ENCODE results near the gene PCP4.

The PCP4 gene

DNA sequence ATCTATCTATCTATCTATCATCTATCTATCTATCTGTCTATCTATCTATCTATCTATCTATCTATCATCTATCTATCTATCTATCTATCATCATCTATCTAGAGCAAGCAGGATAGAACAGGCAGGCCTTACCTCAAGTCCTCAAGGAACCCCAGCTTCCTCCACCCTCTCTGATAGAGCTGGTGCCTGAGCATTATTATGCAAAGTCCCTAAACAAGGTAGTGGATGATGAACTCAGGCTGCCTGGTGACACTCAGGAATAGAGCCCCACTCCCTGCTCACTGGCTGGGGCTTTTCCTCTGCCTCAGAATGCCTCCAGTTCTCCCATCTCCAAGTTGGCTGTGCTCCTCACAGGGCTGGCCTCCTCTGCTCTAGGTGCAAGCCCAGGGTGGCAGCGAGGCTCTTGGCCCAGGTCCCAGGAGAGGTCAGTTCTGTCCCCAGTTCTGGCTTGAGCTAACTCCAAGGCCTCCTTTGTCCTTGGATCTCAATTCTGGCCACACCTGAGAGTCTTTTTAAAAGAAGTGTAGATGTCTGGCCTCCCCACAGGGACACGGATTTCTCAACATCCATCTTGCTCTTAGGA is 60.2 kb downstream of the PCP4 start:
- Mint-ChIP-seq H3K27ac (no peak overlapping the region), H3K4me1 (no peaks in the 10 kb centered on the region), H3K36me3 (ENCODE audit: low read depth) (no peaks in the 10 kb centered on the region), H3K27me3 (ENCODE audit: low read depth, poor library complexity) (peaks cover 15% of the 10 kb centered on the region), H3K9me3 (no peaks in the 10 kb centered on the region), H3K4me3 (no peak overlapping the region)
- no peak for DNase-seq
- TF ChIP-seq, protein P1, sequence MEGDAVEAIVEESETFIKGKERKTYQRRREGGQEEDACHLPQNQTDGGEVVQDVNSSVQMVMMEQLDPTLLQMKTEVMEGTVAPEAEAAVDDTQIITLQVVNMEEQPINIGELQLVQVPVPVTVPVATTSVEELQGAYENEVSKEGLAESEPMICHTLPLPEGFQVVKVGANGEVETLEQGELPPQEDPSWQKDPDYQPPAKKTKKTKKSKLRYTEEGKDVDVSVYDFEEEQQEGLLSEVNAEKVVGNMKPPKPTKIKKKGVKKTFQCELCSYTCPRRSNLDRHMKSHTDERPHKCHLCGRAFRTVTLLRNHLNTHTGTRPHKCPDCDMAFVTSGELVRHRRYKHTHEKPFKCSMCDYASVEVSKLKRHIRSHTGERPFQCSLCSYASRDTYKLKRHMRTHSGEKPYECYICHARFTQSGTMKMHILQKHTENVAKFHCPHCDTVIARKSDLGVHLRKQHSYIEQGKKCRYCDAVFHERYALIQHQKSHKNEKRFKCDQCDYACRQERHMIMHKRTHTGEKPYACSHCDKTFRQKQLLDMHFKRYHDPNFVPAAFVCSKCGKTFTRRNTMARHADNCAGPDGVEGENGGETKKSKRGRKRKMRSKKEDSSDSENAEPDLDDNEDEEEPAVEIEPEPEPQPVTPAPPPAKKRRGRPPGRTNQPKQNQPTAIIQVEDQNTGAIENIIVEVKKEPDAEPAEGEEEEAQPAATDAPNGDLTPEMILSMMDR (IDR thresholded peaks at IDR 0.05): no peak

DNA sequence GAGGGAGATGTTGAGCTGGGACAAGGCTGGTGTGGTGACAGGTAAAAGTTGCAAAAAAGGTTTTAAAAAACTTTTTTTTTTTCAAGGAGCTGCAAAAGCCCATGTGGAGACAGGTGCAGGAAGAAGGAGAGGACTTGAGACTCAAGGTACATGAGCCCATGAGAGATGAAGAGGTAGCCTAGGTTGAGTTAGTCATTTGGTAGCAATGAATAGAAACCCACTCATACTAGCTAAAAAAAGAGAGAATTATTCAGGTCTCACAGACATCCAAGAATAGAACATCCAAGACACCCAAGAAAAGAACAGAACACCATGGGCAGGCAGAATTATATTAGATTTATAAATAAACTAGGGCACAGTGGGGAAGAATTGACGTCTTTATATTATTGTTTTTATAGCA is 65.1 kb downstream of the PCP4 start:
- no peak for DNase-seq
- TF ChIP-seq, protein P1 (IDR thresholded peaks at IDR 0.05): no peak
- Mint-ChIP-seq H3K27me3 (ENCODE audit: low read depth, poor library complexity) (peaks cover 18% of the 10 kb centered on the region), H3K27ac (no peak overlapping the region), H3K36me3 (ENCODE audit: low read depth) (no peaks in the 10 kb centered on the region), H3K9me3 (no peaks in the 10 kb centered on the region), H3K4me1 (no peaks in the 10 kb centered on the region), H3K4me3 (no peak overlapping the region)

DNA sequence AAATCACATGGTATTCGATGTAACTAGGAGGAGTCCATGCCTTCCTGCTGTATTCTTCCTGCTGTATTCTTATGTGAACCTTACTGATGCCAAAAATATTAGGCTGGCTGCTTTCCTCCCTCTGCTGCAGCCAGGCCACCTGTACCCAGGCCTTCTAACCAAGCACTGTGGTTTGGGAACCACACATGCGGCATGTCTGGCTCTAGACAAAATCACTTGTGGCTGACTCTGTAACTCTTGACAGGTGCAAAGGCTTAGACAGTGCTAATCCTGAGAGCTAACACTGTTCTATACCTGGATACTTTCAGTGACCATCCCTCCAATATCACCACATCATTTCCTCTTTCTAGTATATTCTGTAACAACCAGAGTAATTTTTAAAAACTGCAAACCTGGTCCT is 67.7 kb downstream of the PCP4 start:
- H3K36me3 Mint-ChIP-seq (ENCODE audit: low read depth): no peaks in the 10 kb centered on the region
- no peaks in the 10 kb centered on the region for H3K9me3 Mint-ChIP-seq
- TF ChIP-seq, protein P1 (IDR thresholded peaks at IDR 0.05): no peak
- no peak for DNase-seq
- H3K4me3 Mint-ChIP-seq: no peak overlapping the region
- H3K27me3 Mint-ChIP-seq (ENCODE audit: low read depth, poor library complexity): peaks cover 13% of the 10 kb centered on the region
- H3K4me1 Mint-ChIP-seq: no peaks in the 10 kb centered on the region
- H3K27ac Mint-ChIP-seq: no peak overlapping the region

DNA sequence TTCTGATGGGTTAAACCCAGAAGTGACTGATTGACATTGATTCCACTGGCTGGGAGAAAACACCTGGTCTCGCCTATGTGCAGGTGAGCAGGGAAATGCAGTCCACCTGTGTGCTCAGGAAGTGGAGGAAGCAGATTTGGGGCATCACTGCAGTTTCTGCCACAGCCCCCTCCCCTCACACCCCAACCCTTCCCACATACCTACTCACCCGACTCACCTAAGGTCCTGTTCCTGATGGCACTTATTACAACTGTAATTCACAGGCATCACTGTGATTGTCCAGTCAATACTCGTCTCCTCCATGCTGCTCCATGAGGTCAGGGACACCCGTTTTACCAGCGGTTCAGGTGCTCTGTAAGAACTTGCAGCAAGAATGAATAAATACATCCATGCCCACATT is 68.5 kb downstream of the PCP4 start:
- Mint-ChIP-seq H3K9me3 (no peaks in the 10 kb centered on the region), H3K27me3 (ENCODE audit: low read depth, poor library complexity) (peaks cover 13% of the 10 kb centered on the region), H3K36me3 (ENCODE audit: low read depth) (no peaks in the 10 kb centered on the region), H3K4me3 (no peak overlapping the region), H3K4me1 (no peaks in the 10 kb centered on the region), H3K27ac (no peak overlapping the region)
- DNase-seq: no peak
- TF ChIP-seq, protein P1 (IDR thresholded peaks at IDR 0.05): no peak

DNA sequence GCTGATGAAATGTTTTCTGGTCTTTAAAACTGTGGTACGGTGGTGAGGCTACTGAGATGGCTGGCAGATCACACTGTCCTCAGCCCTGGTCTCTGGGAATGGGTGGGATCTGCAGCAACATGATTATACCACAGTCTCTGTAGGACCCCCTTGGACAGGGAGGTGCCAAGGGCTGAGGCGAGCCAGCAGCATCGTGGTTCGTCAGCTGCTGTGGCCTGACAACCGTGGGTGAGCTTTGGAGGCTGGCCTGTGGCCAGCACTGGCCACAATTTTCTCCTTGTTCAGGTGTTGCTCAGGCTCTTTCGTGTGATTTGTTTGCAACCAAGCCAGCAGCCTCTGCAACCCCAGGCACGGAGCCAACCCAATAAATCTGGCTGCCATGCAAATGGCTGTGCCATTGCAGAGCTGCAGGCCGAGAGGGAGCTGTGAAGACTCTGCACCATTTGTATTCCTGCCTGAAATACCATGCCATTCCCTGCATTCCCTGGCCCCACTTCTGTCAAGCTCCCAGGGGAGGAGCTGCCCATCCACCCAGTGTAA is 70.9 kb downstream of the PCP4 start:
- Mint-ChIP-seq H3K4me1 (no peaks in the 10 kb centered on the region), H3K27ac (no peak overlapping the region), H3K4me3 (no peak overlapping the region), H3K9me3 (no peaks in the 10 kb centered on the region), H3K36me3 (ENCODE audit: low read depth) (no peaks in the 10 kb centered on the region), H3K27me3 (ENCODE audit: low read depth, poor library complexity) (peaks cover 5% of the 10 kb centered on the region)
- DNase-seq: no peak
- TF ChIP-seq, protein P1 (IDR thresholded peaks at IDR 0.05): no peak

DNA sequence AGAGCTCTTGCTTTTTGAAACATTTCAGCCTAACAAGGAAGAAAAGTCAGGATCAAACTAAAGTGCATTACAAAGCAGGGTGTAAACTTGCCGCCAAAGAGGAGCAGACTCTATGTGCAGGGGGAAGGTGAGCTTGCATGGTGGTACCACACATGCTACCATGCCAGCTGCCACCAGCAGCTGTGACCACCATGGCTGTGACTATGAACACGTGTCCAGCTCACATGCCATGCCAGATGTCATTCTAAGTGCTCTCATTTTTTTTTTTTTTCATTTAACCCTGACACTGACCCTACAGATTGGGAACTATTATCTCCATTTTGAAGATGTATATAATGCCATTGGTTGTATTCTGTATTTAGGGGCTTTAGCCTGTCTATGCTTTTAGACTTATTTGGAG is 79.0 kb downstream of the PCP4 start:
- H3K4me3 Mint-ChIP-seq: no peak overlapping the region
- peaks cover 22% of the 10 kb centered on the region for H3K9me3 Mint-ChIP-seq
- no peak overlapping the region for H3K27ac Mint-ChIP-seq
- no peaks in the 10 kb centered on the region for H3K36me3 Mint-ChIP-seq (ENCODE audit: low read depth)
- no peaks in the 10 kb centered on the region for H3K4me1 Mint-ChIP-seq
- no peak for DNase-seq
- TF ChIP-seq, protein P1 (IDR thresholded peaks at IDR 0.05): no peak
- peaks cover 17% of the 10 kb centered on the region for H3K27me3 Mint-ChIP-seq (ENCODE audit: low read depth, poor library complexity)
